Nucleus accumbens (tissue), 56 donors: ENCODE measurements around the gene PCYT1A.
"Not testable (repeated sequence)": the region's sequence is repeated elsewhere in the genome, so short reads cannot be mapped to it uniquely, and the experiment has no call there.

Experiments
- DNase-seq, 56 donors: peaks; one replicate each; lab custom pipeline; 2025; lab: John Stamatoyannopoulos, UW

The PCYT1A gene

GRCh38 chr3:196217307-196218154, 70.0 kb downstream of the PCYT1A start:
- DNase-seq, result no peak

- no peak for DNase-seq
These were observed 70.8 kb downstream of the PCYT1A start for GRCh38 chr3:196216681-196217211.

- DNase-seq, result no peak
These were observed 71.4 kb downstream of the PCYT1A start, which contains the start of gene SLC51A for GRCh38 chr3:196216089-196216564. SLC51A (plus strand) TSS chr3:196216534; CDS start chr3:196216713, 179 bp downstream.

GRCh38 chr3:196215493-196216020, 72.0 kb downstream of the PCYT1A start:
- no peak for DNase-seq

- no peak for DNase-seq
These were observed 72.6 kb downstream of the PCYT1A start for GRCh38 chr3:196214783-196215441.

GRCh38 chr3:196210673-196211556, 76.6 kb downstream of the PCYT1A start, which contains the start of gene ZDHHC19:
ZDHHC19 (minus strand) TSS chr3:196211400; CDS start chr3:196211315, 85 bp downstream.
- no peak for DNase-seq

- DNase-seq, result not testable (repeated sequence)
These were observed 77.4 kb downstream of the PCYT1A start for GRCh38 chr3:196209944-196210672.

- no peak for DNase-seq
These were observed 78.4 kb downstream of the PCYT1A start for GRCh38 chr3:196208942-196209695.

GRCh38 chr3:196207833-196208607, 79.5 kb downstream of the PCYT1A start:
- peak in 18 of 56 donors; percentile 13 to 65 (median 28) for DNase-seq

GRCh38 chr3:196207159-196207832, 80.2 kb downstream of the PCYT1A start:
- peak in 4 of 56 donors; percentile 17 to 35 (median 22) for DNase-seq

GRCh38 chr3:196205442-196206205, 81.9 kb downstream of the PCYT1A start:
- not testable (repeated sequence) for DNase-seq

- DNase-seq, result no peak
These were observed 83.7 kb downstream of the PCYT1A start for GRCh38 chr3:196203846-196204245.

- peak in 16 of 56 donors; percentile 8 to 48 (median 26) for DNase-seq
These were observed 85.0 kb downstream of the PCYT1A start for GRCh38 chr3:196202516-196202970.

GRCh38 chr3:196198771-196199753, 88.5 kb downstream of the PCYT1A start:
- no peak for DNase-seq
